HepG2 (cell line): Measurements from ENCODE around the gene TOX2. TPM values are rescaled to one million over a fixed set of nuclear protein-coding genes. Genes with fewer than 3 reads are reported as not detected.

ENCODE experiments used
- CTCF ChIP-seq: sonication (generic); formaldehyde crosslinking; IDR thresholded peaks from 2 replicates; pipeline ENCODE4 v1.5.0; 2020; ENCODE audit warnings: mild to moderate bottlenecking, missing genetic modification reagents, moderate library complexity
- GATAD2A ChIP-seq: IDR thresholded peaks from 2 replicates; pipeline ENCODE4 v1.6.1; 2016
- GLI4 ChIP-seq: sonication (generic); formaldehyde crosslinking; IDR thresholded peaks from 2 replicates; pipeline ENCODE4 v1.5.1; 2020; ENCODE audit warnings: missing genetic modification reagents, mild to moderate bottlenecking, moderate library complexity, borderline replicate concordance
- HES4 ChIP-seq: sonication (generic); formaldehyde crosslinking; IDR thresholded peaks from 2 replicates; pipeline ENCODE4 v1.9.0; 2021; ENCODE audit warnings: mild to moderate bottlenecking, missing genetic modification reagents, borderline replicate concordance
- STAG1 ChIP-seq: sonication (generic); formaldehyde crosslinking; IDR thresholded peaks from 2 replicates; pipeline ENCODE4 v1.4.0; 2020; ENCODE audit warnings: missing genetic modification reagents
- TFE3 ChIP-seq: IDR thresholded peaks from 2 replicates; pipeline ENCODE4 v1.6.1; 2016
- XRCC5 ChIP-seq: fragments of 200-400 bp; formaldehyde crosslinking; optimal IDR thresholded peaks from 2 replicates; pipeline ENCODE3; 2017; ENCODE audit warnings: mild to moderate bottlenecking, low read length
- ZFAT ChIP-seq: sonication (generic); formaldehyde crosslinking; conservative IDR thresholded peaks from 2 replicates; pipeline ENCODE4 v1.8.1; 2023; ENCODE audit warnings: missing genetic modification reagents, inconsistent platforms
- polyA plus RNA-seq, 8 experiments: library from polyadenylated mRNA; depleted of rRNA in 3 of 8; stranded (reverse) in 7 of 8; unstranded in 1 of 8; fragments of >200 nt; fragmentation: Illumina TruSeq in 4 of 8; extraction: Trizol in 4 of 8; gene quantifications; 2 replicates each; pipeline versions ENCODE4 v1.2.1 to v1.2.3, GENCODE V29; 2011 to 2016; ENCODE audit warnings: low read depth in 4 of 8, missing spikeins in 1 of 8, mixed read lengths in 1 of 8; ENCODE audit not compliant: insufficient read depth in 1 of 8
- total RNA-seq, 5 experiments: library from RNA; depleted of rRNA; stranded (reverse); fragments of >200 nt; fragmentation: Illumina TruSeq; extraction: Trizol; gene quantifications; 2 replicates each; pipeline ENCODE4 v1.2.3, GENCODE V29; 2016; ENCODE audit warnings: low read depth in 1 of 5

Gene TOX2
- total and polyA plus RNA-seq, 2 of the 13 experiments (the other 11 are each of a cell fraction or from before 2014, with no cell fraction given), result not detected

- no peak for TF ChIP-seq TFE3 (CRISPR knock-in tag)
- TF ChIP-seq GLI4 (CRISPR knock-in tag), result no peak
- peak; percentile 86 for TF ChIP-seq STAG1
- peak; percentile 82 for TF ChIP-seq CTCF (CRISPR knock-in tag)
- TF ChIP-seq GATAD2A (CRISPR knock-in tag), result no peak
- TF ChIP-seq ZFAT (CRISPR knock-in tag), result no peak
- TF ChIP-seq XRCC5, result peak; percentile 89
- 0 out of 2 replicates have a peak, but pooled peaks have one; percentile 27 for TF ChIP-seq HES4 (CRISPR knock-in tag)
- TF ChIP-seq, all 625 proteins: peak for 17
Measured at GRCh38 chr20:44056010-44056698, 141.5 kb downstream of the TOX2 start (continued).
